H1 (cell line): ENCODE measurements around the gene NEK11. TPM values are rescaled to one million over a fixed set of nuclear protein-coding genes. Genes with fewer than 3 reads are reported as not detected.

Source experiments
- CTCF ChIA-PET: fragments of 300-600 bp; sonication (Branson Sonifier 250); formaldehyde crosslinking; loops from one replicate; lab custom pipeline; 2021; ENCODE audit not compliant: partially characterized antibody; lab: Charles Lee
- POLR2A ChIA-PET: fragments of 300-600 bp; sonication (Branson Sonifier 250); formaldehyde crosslinking; loops from one replicate; lab custom pipeline; 2021; ENCODE audit warnings: inconsistent platforms; ENCODE audit not compliant: partially characterized antibody; lab: Charles Lee
- DNase-seq, 2 experiments: peaks; one replicate each; pipeline versions ENCODE4 v3.0.0 to v3.0.0-alpha.2; 2010 to 2022; ENCODE audit warnings: low spot score in 2 of 2, low read depth in 1 of 2, mixed read lengths in 1 of 2
- FAIRE-seq: peaks from 2 replicates; lab custom pipeline; 2011; peaks lifted over from hg19 to GRCh38; lab: Jason Lieb, UNC
- H2AFZ ChIP-seq: 2 replicates; pipeline ENCODE4 v1.8.1; 2012; ENCODE audit warnings: low read length, inconsistent platforms
- H2AK5ac ChIP-seq: 2 replicates; pipeline ENCODE4 v1.6.1; 2013; ENCODE audit warnings: low read depth, low read length
- H2BK120ac ChIP-seq: replicated peaks from 2 replicates; pipeline ENCODE3; 2013; ENCODE audit warnings: low read depth, low read length, inconsistent platforms
- H2BK12ac ChIP-seq: 2 replicates; pipeline ENCODE4 v1.6.1; 2013; ENCODE audit warnings: low read depth, low read length
- H2BK15ac ChIP-seq: 2 replicates; pipeline ENCODE4 v1.6.1; 2013; ENCODE audit warnings: low read length
- H2BK20ac ChIP-seq: 2 replicates; pipeline ENCODE4 v1.6.1; 2013; ENCODE audit warnings: low read length
- H2BK5ac ChIP-seq: 2 replicates; pipeline ENCODE4 v1.6.1; 2013; ENCODE audit warnings: low read depth, low read length
- H3K14ac ChIP-seq: 2 replicates; pipeline ENCODE4 v1.6.1; 2013; ENCODE audit warnings: inconsistent platforms; ENCODE audit not compliant: insufficient read length
- H3K18ac ChIP-seq: 2 replicates; pipeline ENCODE4 v1.6.1; 2013; ENCODE audit warnings: low read length; ENCODE audit errors: extremely low read depth
- H3K23ac ChIP-seq: 2 replicates; pipeline ENCODE4 v1.6.1; 2013; ENCODE audit warnings: inconsistent platforms; ENCODE audit not compliant: insufficient read length
- H3K23me2 ChIP-seq: 2 replicates; pipeline ENCODE4 v1.6.1; 2013; ENCODE audit warnings: low read depth, low read length
- H3K27ac ChIP-seq: 2 replicates; pipeline ENCODE4 v1.6.1; 2011; ENCODE audit warnings: low read depth, low read length, inconsistent platforms
- H3K27me3 ChIP-seq, 4 experiments: replicated peaks in 1 of 4; 1 replicate in 1 of 4; 2 replicates in 3 of 4; pipeline versions ENCODE4 v1.6.1 to v1.8.1; 2011 to 2013; ENCODE audit warnings: low read length in 3 of 4, mild to moderate bottlenecking in 3 of 4, inconsistent platforms in 2 of 4, mixed read lengths in 2 of 4, moderate library complexity in 1 of 4; ENCODE audit not compliant: control insufficient read depth in 3 of 4, insufficient read depth in 3 of 4; ENCODE audit errors: extremely low read depth in 1 of 4
- H3K36me3 ChIP-seq, 4 experiments: 2 replicates each; pipeline versions ENCODE4 v1.6.1 to v1.8.1; 2011 to 2013; ENCODE audit warnings: mild to moderate bottlenecking in 4 of 4, low read length in 3 of 4, moderate library complexity in 2 of 4, control low read depth in 1 of 4, inconsistent platforms in 1 of 4; ENCODE audit not compliant: insufficient read depth in 4 of 4, control insufficient read depth in 2 of 4
- H3K4ac ChIP-seq: replicated peaks from 2 replicates; pipeline ENCODE3; 2013; ENCODE audit warnings: low read length, low read depth, mixed read lengths, inconsistent platforms; ENCODE audit not compliant: insufficient read length
- H3K4me1 ChIP-seq, 4 experiments: replicated peaks in 1 of 4; 1 replicate in 1 of 4; 2 replicates in 3 of 4; pipeline versions ENCODE4 v1.6.1 to v1.8.1; 2011 to 2013; ENCODE audit warnings: low read length in 3 of 4, inconsistent platforms in 2 of 4, mixed read lengths in 1 of 4; ENCODE audit not compliant: insufficient read depth in 4 of 4, control insufficient read depth in 3 of 4
- H3K4me2 ChIP-seq, 2 experiments: 2 replicates each; pipeline versions ENCODE4 v1.6.1 to v1.8.1; 2011 to 2013; ENCODE audit warnings: low read depth in 2 of 2, low read length in 2 of 2, control low read depth in 1 of 2, inconsistent platforms in 1 of 2, mild to moderate bottlenecking in 1 of 2; ENCODE audit not compliant: insufficient read depth in 1 of 2
- H3K4me3 ChIP-seq, 4 experiments: fragments of 200-600, 300-600 bp in 1 of 4; sonication (generic), shearing (Covaris generic), sonication (Bioruptor Twin) in 1 of 4; 2 replicates each; pipeline versions ENCODE4 v1.5.1 to v1.8.1; 2011 to 2016; ENCODE audit warnings: low read length in 4 of 4, low read depth in 3 of 4, control low read depth in 2 of 4, inconsistent platforms in 2 of 4, mild to moderate bottlenecking in 2 of 4, mixed read lengths in 1 of 4, moderate library complexity in 1 of 4; ENCODE audit not compliant: insufficient read depth in 2 of 4; ENCODE audit errors: extremely low read depth in 1 of 4
- H3K56ac ChIP-seq: replicated peaks from 2 replicates; pipeline ENCODE3; 2013; ENCODE audit warnings: low read depth, mild to moderate bottlenecking, mixed read lengths, low read length, inconsistent platforms; ENCODE audit not compliant: insufficient read length
- H3K79me1 ChIP-seq: 2 replicates; pipeline ENCODE4 v1.6.1; 2013; ENCODE audit warnings: low read depth, low read length, control low read depth
- H3K79me2 ChIP-seq, 2 experiments: 2 replicates each; pipeline versions ENCODE4 v1.6.1 to v1.8.1; 2012 to 2013; ENCODE audit warnings: low read length in 2 of 2, mild to moderate bottlenecking in 2 of 2, inconsistent platforms in 1 of 2; ENCODE audit not compliant: insufficient read depth in 2 of 2, control insufficient read depth in 1 of 2
- H3K9ac ChIP-seq, 4 experiments: replicated peaks in 1 of 4; 1 replicate in 1 of 4; 2 replicates in 3 of 4; pipeline versions ENCODE4 v1.6.1 to v1.8.1; 2011 to 2013; ENCODE audit warnings: low read depth in 3 of 4, low read length in 3 of 4, control low read depth in 2 of 4, mild to moderate bottlenecking in 2 of 4, moderate library complexity in 2 of 4, inconsistent platforms in 1 of 4; ENCODE audit errors: extremely low read depth in 1 of 4
- H3K9me3 ChIP-seq, 2 experiments: 2 replicates each; pipeline versions ENCODE4 v1.6.1 to v1.8.1; 2012 to 2013; ENCODE audit warnings: mild to moderate bottlenecking in 2 of 2, moderate library complexity in 2 of 2, control low read depth in 1 of 2, inconsistent platforms in 1 of 2, low read depth in 1 of 2, low read length in 1 of 2, mixed read lengths in 1 of 2; ENCODE audit not compliant: insufficient read depth in 2 of 2
- H4K20me1 ChIP-seq, 2 experiments: replicated peaks in 1 of 2; 2 replicates each; pipeline versions ENCODE3 to v1.8.1; 2011 to 2013; ENCODE audit warnings: inconsistent platforms in 2 of 2, low read length in 2 of 2, mild to moderate bottlenecking in 1 of 2; ENCODE audit not compliant: insufficient read depth in 2 of 2, control insufficient read depth in 1 of 2
- H4K5ac ChIP-seq: 2 replicates; pipeline ENCODE4 v1.6.1; 2013; ENCODE audit warnings: low read length, low read depth, mixed read lengths, inconsistent platforms; ENCODE audit not compliant: insufficient read length
- H4K8ac ChIP-seq: 2 replicates; pipeline ENCODE4 v1.8.0; 2013; ENCODE audit warnings: mild to moderate bottlenecking, moderate library complexity, low read length, inconsistent platforms; ENCODE audit not compliant: insufficient read depth; ENCODE audit errors: extremely low read depth
- H4K91ac ChIP-seq: replicated peaks from 2 replicates; pipeline ENCODE3; 2013; ENCODE audit warnings: low read length, mixed read lengths, inconsistent platforms; ENCODE audit not compliant: insufficient read length
- ASH2L ChIP-seq: fragments of 200-600, 300-600 bp; sonication (generic); IDR thresholded peaks from one replicate; pipeline ENCODE4 v1.7.1; 2017; ENCODE audit warnings: low read length
- BACH1 ChIP-seq: IDR thresholded peaks from 2 replicates; pipeline ENCODE4 v1.6.1; 2012; ENCODE audit warnings: low read length, improper control_type of control experiment
- EGR1 ChIP-seq: IDR thresholded peaks from 2 replicates; pipeline ENCODE4 v1.6.1; 2011; ENCODE audit warnings: low read depth, low read length, borderline replicate concordance
- GTF2F1 ChIP-seq: IDR thresholded peaks from 2 replicates; pipeline ENCODE4 v1.6.1; 2012; ENCODE audit warnings: low read depth, low read length, improper control_type of control experiment, borderline replicate concordance
- JUN ChIP-seq: IDR thresholded peaks from 2 replicates; pipeline ENCODE4 v1.6.1; 2011; ENCODE audit warnings: low read depth, mild to moderate bottlenecking, improper control_type of control experiment, low read length
- NRF1 ChIP-seq: IDR thresholded peaks from 2 replicates; pipeline ENCODE4 v1.6.1; 2011; ENCODE audit warnings: mild to moderate bottlenecking, low read depth, low read length, improper control_type of control experiment
- PHF8 ChIP-seq: fragments of 200-600 bp; sonication (generic); conservative IDR thresholded peaks from 2 replicates; pipeline ENCODE4 v1.7.1; 2012; ENCODE audit warnings: low read depth, mild to moderate bottlenecking, inconsistent platforms, low read length, moderate library complexity
- RNF2 ChIP-seq: fragments of 200-900, 300-1000 bp; sonication (generic); IDR thresholded peaks from 2 replicates; pipeline ENCODE4 v1.7.1; 2016; ENCODE audit warnings: borderline replicate concordance, low read depth, mild to moderate bottlenecking, antibody characterized with exemption, low read length; ENCODE audit not compliant: poor library complexity, severe bottlenecking; ENCODE audit errors: missing control alignments
- SAP30 ChIP-seq: fragments of 300-600 bp; sonication (generic); IDR thresholded peaks from 2 replicates; pipeline ENCODE4 v1.7.1; 2012; ENCODE audit warnings: low read length, moderate library complexity, mild to moderate bottlenecking, inconsistent platforms; ENCODE audit not compliant: insufficient read depth, insufficient replicate concordance
- WGBS, 2 experiments: shearing (Covaris generic) in 1 of 2; methylation state at CpG; one replicate each; pipeline versions ENCODE4 v1.1.6 to v1.1.7; 2013 to 2015; ENCODE audit warnings: low lambda C conversion rate in 2 of 2, mixed read lengths in 2 of 2, inconsistent platforms in 1 of 2, low coverage in 1 of 2, missing lambda C conversion rate in 1 of 2; ENCODE audit not compliant: insufficient replicate concordance in 2 of 2, insufficient coverage in 1 of 2, insufficient read length in 1 of 2; ENCODE audit errors: extremely low coverage in 1 of 2, missing lambda C conversion rate in 1 of 2; 5-methylcytosine and 5-hydroxymethylcytosine counted together
- polyA plus RNA-seq, 7 experiments: library from polyadenylated mRNA; depleted of rRNA in 3 of 7; stranded (reverse) in 5 of 7; unstranded in 2 of 7; fragments of >200 nt in 5 of 7; fragments of 200-250 nt in 2 of 7; gene quantifications; 1 replicate in 5 of 7; 2 replicates in 1 of 7; 4 replicates in 1 of 7; pipeline versions ENCODE4 v1.2.1 to v1.2.3, GENCODE V29; 2011 to 2013; ENCODE audit warnings: missing spikeins in 2 of 7, mixed read lengths in 2 of 7
- total RNA-seq: library from RNA; stranded (reverse); fragmentation: NEBNext Ultra II Directional; extraction: Animal tissue kit (Norgen Biotek cat#: 25700); gene quantifications from 2 replicates; pipeline ENCODE4 v1.2.1, GENCODE V29; 2021
- TF ChIP-seq, protein P1 (sequence below): IDR thresholded peaks from 2 replicates; pipeline ENCODE4 v1.6.1; 2011; ENCODE audit warnings: low read length, improper control_type of control experiment

NEK11 gene
- total and polyA plus RNA-seq, 2 of the 8 experiments (the other 6 are each of a cell fraction or from before 2014, with no cell fraction given), result 0.60 TPM; not detected in 1

DNA sequence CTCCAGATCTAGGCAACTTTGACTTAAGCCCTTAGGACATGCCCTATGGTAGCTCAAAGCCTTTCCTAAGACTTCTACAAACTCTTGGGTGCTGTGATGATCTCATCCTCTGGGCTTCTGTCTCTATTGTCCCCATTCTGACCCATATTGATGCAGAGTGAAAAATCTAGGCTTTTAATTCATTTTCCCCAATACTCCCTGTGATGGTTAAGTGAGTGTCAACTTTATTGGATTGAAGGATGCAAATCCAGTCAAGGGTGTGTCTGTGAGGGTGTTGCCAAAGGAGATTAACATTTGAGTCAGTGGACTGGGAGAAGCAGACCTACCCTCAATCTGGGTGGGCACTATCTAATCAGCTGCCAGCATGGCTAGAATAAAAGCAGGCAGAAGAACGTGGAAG is 257.6 kb downstream of the NEK11 start:
- H3K9me3 ChIP-seq, result 0 out of 4 replicates have a peak, but pooled peaks cover 0 to 3% of the 10 kb centered on the region in 2 experiments
- no peak overlapping the region for H4K8ac ChIP-seq
- H4K5ac ChIP-seq, result no peak overlapping the region
- no peak overlapping the region for H3K18ac ChIP-seq
- no peak overlapping the region for H3K4ac ChIP-seq
- H3K23me2 ChIP-seq, result no peaks in the 10 kb centered on the region
- H2AK5ac ChIP-seq, result no peak overlapping the region
- CTCF ChIA-PET, result interaction anchor here (1.3 to 2.2 kb wide), 3 partner anchors 8 to 15 kb away, joined by 3 to 7 read pairs (median 7); no protein-coding TSS in a partner anchor
- no peaks in the 10 kb centered on the region for H3K79me1 ChIP-seq
- no peaks in the 10 kb centered on the region for H3K79me2 ChIP-seq
- DNase-seq, result no peak
- H3K9ac ChIP-seq, result no peak overlapping the region
- H2BK15ac ChIP-seq, result no peak overlapping the region
- no peak overlapping the region for H3K23ac ChIP-seq
- no peak overlapping the region for H4K91ac ChIP-seq
- TF ChIP-seq GTF2F1, result no peak
- TF ChIP-seq EGR1, result no peak
- no peak for TF ChIP-seq NRF1
- TF ChIP-seq BACH1, result no peak
- no peak for TF ChIP-seq RNF2
- TF ChIP-seq SAP30, result no peak
- TF ChIP-seq PHF8, result no peak
- TF ChIP-seq ASH2L, result no peak
- TF ChIP-seq, protein P1, sequence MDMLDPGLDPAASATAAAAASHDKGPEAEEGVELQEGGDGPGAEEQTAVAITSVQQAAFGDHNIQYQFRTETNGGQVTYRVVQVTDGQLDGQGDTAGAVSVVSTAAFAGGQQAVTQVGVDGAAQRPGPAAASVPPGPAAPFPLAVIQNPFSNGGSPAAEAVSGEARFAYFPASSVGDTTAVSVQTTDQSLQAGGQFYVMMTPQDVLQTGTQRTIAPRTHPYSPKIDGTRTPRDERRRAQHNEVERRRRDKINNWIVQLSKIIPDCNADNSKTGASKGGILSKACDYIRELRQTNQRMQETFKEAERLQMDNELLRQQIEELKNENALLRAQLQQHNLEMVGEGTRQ, result no peak
- TF ChIP-seq JUN, result no peak
- TF ChIP-seq, all 59 proteins: peak for 0
- H2AFZ ChIP-seq, result no peak overlapping the region
- H3K56ac ChIP-seq, result no peak overlapping the region
- no peaks in the 10 kb centered on the region for H3K36me3 ChIP-seq
- H2BK20ac ChIP-seq, result no peak overlapping the region
- POLR2A ChIA-PET, result interaction anchor here (0.6 kb wide), 1 partner anchor 1082 kb away, joined by 3 read pairs; no protein-coding TSS in a partner anchor
- no peaks in the 10 kb centered on the region for H4K20me1 ChIP-seq
- 81% methylated on average over 1 of the region's 1 CpG; no CpG with 5 or more reads in 1 of the 2 experiments for WGBS, 2 experiments
- no peak overlapping the region for H2BK12ac ChIP-seq
- no peak overlapping the region for H2BK120ac ChIP-seq
- H3K4me2 ChIP-seq, result peak overlapping the region in 1 of 2 experiments; percentile 31; a peak in 1 of 4 replicates
- peaks cover 0 to 6% (median 5%) of the 10 kb centered on the region in 4 experiments; a peak in 5 of 7 replicates for H3K4me1 ChIP-seq
- H3K27me3 ChIP-seq, result no peaks in the 10 kb centered on the region
- FAIRE-seq, result no peak
- H3K27ac ChIP-seq, result no peak overlapping the region
- no peak overlapping the region for H2BK5ac ChIP-seq
- no peak overlapping the region for H3K14ac ChIP-seq
- no peak overlapping the region for H3K4me3 ChIP-seq
